Hepatocyte (in vitro differentiated cells): ENCODE data around the gene GIPR. TPM values are rescaled to one million over a fixed set of nuclear protein-coding genes. Genes with fewer than 3 reads are reported as not detected.

Experiments used
- DNase-seq: peaks from one replicate; pipeline ENCODE4 v3.0.0-alpha.2; 2016; ENCODE audit warnings: low spot score
- H2AFZ ChIP-seq: fragments of 200-600 bp; sonication (generic); 2 replicates; pipeline ENCODE4 v1.6.0; 2016; ENCODE audit warnings: antibody characterized with exemption, mild to moderate bottlenecking
- H3K27ac ChIP-seq: fragments of 200-600 bp; sonication (generic); 2 replicates; pipeline ENCODE4 v1.5.1; 2016; ENCODE audit warnings: mild to moderate bottlenecking
- H3K27me3 ChIP-seq: fragments of 200-600 bp; sonication (generic); 2 replicates; pipeline ENCODE4 v1.6.1; 2016
- H3K36me3 ChIP-seq: fragments of 200-600 bp; sonication (generic); replicated peaks from 2 replicates; pipeline ENCODE4 v1.5.1; 2016; ENCODE audit warnings: low read depth; ENCODE audit not compliant: insufficient read depth
- H3K4me1 ChIP-seq: fragments of 200-600 bp; sonication (generic); 2 replicates; pipeline ENCODE4 v1.5.1; 2016; ENCODE audit warnings: mild to moderate bottlenecking, moderate library complexity; ENCODE audit not compliant: insufficient read depth
- H3K4me2 ChIP-seq: fragments of 200-600 bp; sonication (generic); 2 replicates; pipeline ENCODE4 v1.6.0; 2016
- H3K4me3 ChIP-seq: fragments of 200-600 bp; sonication (generic); 2 replicates; pipeline ENCODE4 v1.5.1; 2016; ENCODE audit warnings: mild to moderate bottlenecking
- H3K79me2 ChIP-seq: fragments of 200-600 bp; sonication (generic); 2 replicates; pipeline ENCODE4 v1.6.0; 2017; ENCODE audit warnings: mild to moderate bottlenecking
- H3K9me2 ChIP-seq: fragments of 200-600 bp; sonication (generic); replicated peaks from 2 replicates; pipeline ENCODE4 v1.6.0; 2017; ENCODE audit warnings: mild to moderate bottlenecking; ENCODE audit not compliant: insufficient read depth
- H3K9me3 ChIP-seq: fragments of 200-600 bp; sonication (generic); 2 replicates; pipeline ENCODE4 v1.5.1; 2016; ENCODE audit warnings: low read depth, mild to moderate bottlenecking
- H4K20me1 ChIP-seq: fragments of 200-600 bp; sonication (generic); 2 replicates; pipeline ENCODE4 v1.6.0; 2016; ENCODE audit warnings: mild to moderate bottlenecking; ENCODE audit not compliant: insufficient read depth, poor library complexity, severe bottlenecking
- CTCF ChIP-seq: fragments of 200-600 bp; sonication (generic); IDR thresholded peaks from 2 replicates; pipeline ENCODE4 v1.5.1; 2016; ENCODE audit warnings: antibody characterized with exemption, mild to moderate bottlenecking; ENCODE audit not compliant: poor library complexity
- EZH2 ChIP-seq: fragments of 200-600 bp; sonication (generic); IDR thresholded peaks from 2 replicates; pipeline ENCODE4 v1.6.1; 2016; ENCODE audit warnings: antibody characterized with exemption, mild to moderate bottlenecking, borderline replicate concordance
- EZH2phosphoT487 ChIP-seq: fragments of 200-600 bp; sonication (generic); IDR thresholded peaks from one replicate; pipeline ENCODE4 v1.6.1; 2018; ENCODE audit warnings: antibody characterized with exemption, mild to moderate bottlenecking, low read depth, moderate library complexity; ENCODE audit not compliant: unreplicated experiment, severe bottlenecking
- WGBS: methylation state at CpG from one replicate; pipeline ENCODE4 v1.1.6; 2016; ENCODE audit warnings: low lambda C conversion rate; ENCODE audit errors: missing lambda C conversion rate; 5-methylcytosine and 5-hydroxymethylcytosine counted together
- polyA plus RNA-seq: library from polyadenylated mRNA; unstranded; fragments of >200 nt; fragmentation: Nextera tagmentation; extraction: Ambion mirVana; gene quantifications from 2 replicates; pipeline ENCODE4 v1.2.1, GENCODE V29; 2016
- total RNA-seq: library from RNA; depleted of rRNA; stranded (reverse); fragments of >200 nt; gene quantifications from 2 replicates; pipeline ENCODE4 v1.2.3, GENCODE V29; 2014

GIPR gene
- total and polyA plus RNA-seq, 2 experiments from 2014 or later, result 2.7 to 5.6 TPM

GRCh38 chr19:45692187-45693105 lies 24.4 kb downstream of the GIPR start, which contains the start of gene QPCTL:
TSS of gene QPCTL (plus strand) at chr19:45692666. CDS start at chr19:45692704, 38 bp downstream.
- 1% methylated on average over 69 of the region's 70 CpGs for WGBS
- H3K4me1 ChIP-seq, result no peaks in the 10 kb centered on the region
- peak within 1 kb of the TSS; percentile 65 for H3K4me3 ChIP-seq
- no peaks in the 10 kb centered on the region for H3K27me3 ChIP-seq
- peak within 1 kb of the TSS; percentile 97 for H3K4me2 ChIP-seq
- peaks cover 19% of the 10 kb centered on the region for H3K79me2 ChIP-seq
- H2AFZ ChIP-seq, result peak within 1 kb of the TSS; percentile 60
- TF ChIP-seq EZH2 (no peak), EZH2phosphoT487 (no peak), CTCF (no peak)
- H3K36me3 ChIP-seq, result no peaks in the 10 kb centered on the region
- no peaks in the 10 kb centered on the region for H3K9me2 ChIP-seq
- no peaks in the 10 kb centered on the region for H4K20me1 ChIP-seq
- peak within 1 kb of the TSS; percentile 88 for H3K27ac ChIP-seq
- peak; percentile 99 for DNase-seq
- H3K9me3 ChIP-seq, result no peaks in the 10 kb centered on the region

GRCh38 chr19:45693106-45693788 lies 25.2 kb downstream of the GIPR start:
- Histone ChIP-seq H3K36me3 (no peaks in the 10 kb centered on the region), H3K9me2 (no peaks in the 10 kb centered on the region), H3K79me2 (peaks cover 19% of the 10 kb centered on the region), H3K4me1 (no peaks in the 10 kb centered on the region), H3K27ac (peak overlapping the region; percentile 82), H3K4me3 (peak overlapping the region; percentile 49), H3K9me3 (no peaks in the 10 kb centered on the region), H3K4me2 (peak overlapping the region; percentile 97), H4K20me1 (no peaks in the 10 kb centered on the region), H3K27me3 (no peaks in the 10 kb centered on the region), H2AFZ (peak overlapping the region; percentile 28)
- no peak for TF ChIP-seq EZH2phosphoT487
- peak; percentile 94 for TF ChIP-seq CTCF
- peak; percentile 89 for DNase-seq
- 3% methylated on average over 21 of the region's 22 CpGs for WGBS

- WGBS, result 90% methylated on average over 7 of the region's 7 CpGs
- H3K4me1 ChIP-seq, result no peaks in the 10 kb centered on the region
Measured at GRCh38 chr19:45701676-45702075, 33.7 kb downstream of the GIPR start.

More at GRCh38 chr19:45701676-45702075, 33.7 kb downstream of the GIPR start:
- no peak overlapping the region for H3K4me3 ChIP-seq
- H3K9me3 ChIP-seq, result no peaks in the 10 kb centered on the region
- TF ChIP-seq CTCF, result no peak
- no peak for TF ChIP-seq EZH2
- H3K36me3 ChIP-seq, result no peaks in the 10 kb centered on the region
- H3K27ac ChIP-seq, result no peak overlapping the region
- DNase-seq, result no peak
- H4K20me1 ChIP-seq, result no peaks in the 10 kb centered on the region
- no peak overlapping the region for H3K4me2 ChIP-seq
- no peaks in the 10 kb centered on the region for H3K27me3 ChIP-seq
- no peaks in the 10 kb centered on the region for H3K79me2 ChIP-seq
- H2AFZ ChIP-seq, result no peak overlapping the region
- H3K9me2 ChIP-seq, result no peaks in the 10 kb centered on the region
